CD4-positive, alpha-beta T cell treated with Interleukin-2 at 100 ng/mL for 4 hours (primary cell): ENCODE measurements around the gene MCCC1.
"Not testable (repeated sequence)": the region's sequence is repeated elsewhere in the genome, so short reads cannot be mapped to it uniquely, and the experiment has no call there.

ENCODE experiments used
- DNase-seq: peaks from one replicate; pipeline ENCODE4 v3.0.0-alpha.2; 2020; ENCODE audit warnings: low spot score

MCCC1 gene

DNA sequence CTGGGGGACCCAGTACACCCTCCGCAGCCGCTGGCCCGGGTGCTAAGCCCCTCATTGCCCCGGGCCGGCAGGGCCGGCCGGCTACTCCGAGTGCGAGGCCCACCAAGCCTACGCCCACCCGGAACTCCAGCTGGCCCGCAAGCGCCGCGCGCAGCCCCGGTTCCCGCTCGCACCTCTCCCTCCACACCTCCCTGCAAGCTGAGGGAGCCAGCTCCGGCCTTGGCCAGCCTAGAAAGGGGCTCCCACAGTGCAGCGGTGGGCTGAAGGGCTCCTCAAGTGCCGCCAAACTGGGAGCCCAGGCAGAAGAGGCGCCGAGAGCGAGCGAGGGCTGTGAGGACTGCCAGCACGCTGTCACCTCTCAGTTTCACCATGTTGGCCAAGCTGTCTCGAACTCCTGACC is 4.7 kb upstream of the MCCC1 start:
- DNase-seq: not testable (repeated sequence)

DNA sequence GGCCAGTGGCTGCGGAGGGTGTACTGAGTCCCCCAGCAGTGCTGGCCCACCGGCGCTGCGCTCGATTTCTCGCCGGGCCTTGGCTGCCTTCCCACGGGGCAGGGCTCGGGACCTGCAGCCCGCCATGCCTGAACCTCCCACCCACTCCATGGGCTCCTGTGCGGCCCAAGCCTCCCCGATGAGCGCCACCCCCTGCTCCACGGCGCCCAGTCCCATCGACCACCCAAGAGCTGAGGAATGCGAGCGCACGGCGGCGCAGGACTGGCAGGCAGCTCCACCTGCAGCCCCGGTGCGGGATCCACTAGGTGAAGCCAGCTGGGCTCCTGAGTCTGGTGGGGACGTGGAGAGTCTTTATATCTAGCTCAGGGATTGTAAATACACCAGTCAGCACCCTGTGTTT is 1.7 kb upstream of the MCCC1 start:
- not testable (repeated sequence) for DNase-seq

DNA sequence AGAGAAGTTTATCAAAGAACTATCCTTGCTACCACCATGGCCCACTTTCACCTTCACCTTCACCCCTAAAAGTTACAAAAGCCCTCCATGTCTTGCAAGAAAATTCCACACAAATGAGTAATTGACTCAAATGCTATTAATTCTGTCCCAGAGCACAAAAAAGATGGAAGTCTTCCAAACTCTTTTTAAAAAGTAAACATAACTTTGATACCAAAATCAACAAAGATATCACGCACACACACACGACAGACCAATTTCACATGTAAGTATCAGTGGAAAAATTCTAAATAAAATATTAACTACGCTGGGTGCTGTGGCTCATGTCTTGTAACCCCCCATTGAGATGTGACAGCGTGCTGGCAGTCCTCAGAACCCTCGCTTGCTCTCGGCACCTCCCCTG is 1.1 kb upstream of the MCCC1 start:
- no peak for DNase-seq

DNA sequence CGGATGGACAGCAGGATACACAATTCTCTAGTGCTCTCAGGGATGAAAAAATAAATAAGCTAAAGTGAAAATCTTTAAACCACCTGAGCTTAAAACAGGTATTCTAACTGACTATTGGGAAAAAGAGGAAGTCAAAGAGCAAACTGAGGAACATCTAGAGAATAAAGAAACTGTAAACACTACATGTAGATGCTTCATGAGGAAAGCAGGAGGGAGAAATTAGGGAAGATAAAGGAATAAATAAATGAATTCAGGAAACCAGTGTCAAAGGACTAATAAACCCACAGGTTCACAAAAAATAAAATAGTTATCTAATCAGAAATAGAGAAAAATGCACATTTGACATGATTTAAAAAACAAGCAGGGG is 525 bp upstream of the MCCC1 start:
- no peak for DNase-seq

DNA sequence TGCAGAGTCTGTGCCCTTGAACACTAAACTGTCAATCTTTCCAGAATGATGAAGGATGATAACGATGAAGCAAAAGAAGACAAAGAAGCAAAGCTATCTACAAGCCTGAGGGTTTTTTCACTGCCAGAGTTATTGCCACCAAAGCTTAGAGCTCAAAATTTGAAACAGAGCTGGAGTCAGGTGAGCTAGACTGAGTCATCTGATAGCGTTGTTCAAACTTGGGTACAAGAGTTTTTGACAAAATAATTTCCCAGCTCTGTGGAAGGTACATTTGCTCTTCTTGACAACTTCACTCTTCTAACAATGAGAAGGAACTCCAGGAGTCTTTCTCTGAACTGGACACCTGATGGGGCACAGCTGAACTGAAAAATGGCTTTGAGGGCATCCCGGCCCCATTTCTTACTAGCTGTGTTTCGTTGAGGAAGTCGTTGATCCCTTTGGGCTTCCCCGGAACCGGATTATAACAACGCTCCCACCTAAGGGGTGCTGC is 715 bp downstream of the MCCC1 start:
- peak; percentile 5 for DNase-seq

DNA sequence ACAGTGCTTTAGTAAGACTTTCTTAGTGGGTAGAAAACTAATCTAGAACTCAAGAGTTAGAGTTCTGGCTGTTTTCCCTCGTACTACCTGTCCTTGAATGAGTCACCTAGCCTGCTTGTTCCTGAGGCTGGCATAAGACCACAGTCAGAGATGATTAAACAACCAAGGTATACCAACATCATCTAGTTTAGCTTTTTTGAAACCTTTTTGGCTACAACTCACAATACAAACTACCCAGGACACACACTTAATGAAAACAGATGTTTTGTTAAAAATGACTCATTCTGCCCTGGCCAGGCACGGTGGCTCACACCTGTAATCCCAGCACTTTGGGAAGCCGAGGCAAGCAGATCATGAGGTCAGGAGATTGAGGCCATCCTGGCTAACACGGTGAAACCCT is 4.6 kb downstream of the MCCC1 start:
- DNase-seq: no peak

DNA sequence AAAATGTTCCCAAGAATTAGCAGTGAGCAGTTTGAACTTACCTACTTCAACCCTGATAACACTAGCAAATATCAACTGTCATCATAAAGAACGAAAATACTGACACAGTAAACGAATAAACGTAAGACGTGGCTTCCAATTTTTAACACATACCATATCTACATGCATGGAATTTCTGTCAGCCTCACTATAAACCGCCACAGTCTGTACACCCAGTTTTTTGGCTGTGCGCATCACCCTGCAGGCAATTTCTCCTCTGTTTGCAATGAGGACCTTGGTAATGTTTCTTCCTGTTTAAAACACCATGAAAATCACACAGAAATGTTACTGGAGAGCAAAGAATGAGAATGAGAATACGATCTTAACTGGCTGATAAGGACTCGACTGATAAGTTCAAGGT is 7.0 kb downstream of the MCCC1 start:
- DNase-seq: no peak

DNA sequence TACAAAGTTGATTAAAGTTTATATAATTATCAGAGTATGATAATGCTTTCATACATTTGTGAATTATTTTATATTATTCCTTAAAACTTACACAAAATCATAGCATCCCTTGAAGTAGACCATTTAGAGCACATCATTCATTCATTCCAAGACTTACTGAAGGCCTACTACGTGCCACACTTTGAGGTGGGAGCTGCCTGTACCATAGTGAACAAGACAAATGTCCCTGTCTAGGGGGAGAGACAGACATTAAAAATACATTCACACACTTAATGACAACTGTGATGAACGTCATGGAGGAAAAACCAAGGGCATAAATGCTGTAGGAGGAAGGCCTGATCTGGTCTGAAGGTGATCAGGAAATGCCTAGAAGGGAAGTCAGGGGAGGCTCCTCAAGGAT is 12.1 kb downstream of the MCCC1 start:
- no peak for DNase-seq

DNA sequence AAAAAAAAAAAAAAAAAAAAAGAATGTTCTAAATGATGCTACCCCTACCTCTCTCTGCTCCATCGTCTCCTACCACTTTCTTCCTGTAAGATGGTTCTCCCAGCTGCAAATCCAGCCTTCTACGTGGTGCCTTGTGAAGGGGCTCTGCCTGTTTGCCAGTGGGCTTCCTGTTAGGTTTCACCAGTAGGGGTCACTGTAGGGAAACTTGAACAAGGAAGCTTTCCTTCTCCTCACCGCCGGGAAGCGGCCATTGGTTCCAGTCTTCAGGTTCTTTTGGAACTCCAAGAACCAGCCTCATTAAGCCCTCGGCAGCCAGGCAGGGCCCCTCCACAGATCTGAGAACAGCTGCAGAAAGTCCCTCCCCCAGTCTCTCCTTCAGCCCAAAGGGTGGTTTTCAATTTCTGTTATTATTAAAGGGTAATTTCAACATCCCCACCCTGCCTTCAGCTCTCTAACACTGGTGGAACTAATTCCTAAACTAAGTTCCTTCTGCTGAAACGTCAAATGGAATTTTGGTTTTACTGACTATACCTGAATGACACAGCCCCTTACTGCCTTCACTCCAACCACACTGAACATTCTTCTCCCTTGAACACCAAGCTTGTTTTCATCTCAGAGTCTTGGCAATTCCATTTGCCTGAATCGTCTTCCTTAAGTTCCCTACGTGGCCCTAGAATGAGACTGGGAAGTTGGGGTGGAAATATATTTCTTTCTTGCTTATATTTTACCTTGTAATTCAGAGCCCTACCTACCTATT is 13.5 kb downstream of the MCCC1 start:
- peak; percentile 15 for DNase-seq

DNA sequence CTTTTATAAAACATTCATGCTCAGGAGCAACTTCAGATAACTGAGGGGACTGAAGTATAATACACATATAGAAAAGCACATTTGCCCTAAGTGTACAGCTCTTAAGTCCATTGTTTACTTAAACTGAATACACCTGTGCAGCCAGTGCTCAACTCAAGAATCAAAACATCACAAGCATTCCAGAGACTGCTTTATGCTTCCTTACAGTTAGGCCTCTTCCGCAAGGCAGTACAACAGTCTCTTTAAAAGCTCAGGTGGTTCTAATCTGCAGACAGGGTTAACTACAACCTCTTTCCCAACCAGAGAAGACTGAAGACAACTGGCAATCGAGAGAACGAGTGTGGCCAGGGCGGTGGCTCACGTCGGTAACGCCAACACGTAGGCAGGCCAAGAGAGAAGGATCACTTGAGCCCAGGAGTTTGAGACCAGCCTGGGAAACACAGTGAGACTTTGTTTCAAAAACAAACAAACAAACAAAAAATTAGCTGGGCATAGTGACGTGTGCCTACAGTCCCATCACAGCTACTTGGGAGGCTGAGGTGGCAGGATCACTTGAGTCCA is 16.9 kb downstream of the MCCC1 start:
- no peak for DNase-seq

DNA sequence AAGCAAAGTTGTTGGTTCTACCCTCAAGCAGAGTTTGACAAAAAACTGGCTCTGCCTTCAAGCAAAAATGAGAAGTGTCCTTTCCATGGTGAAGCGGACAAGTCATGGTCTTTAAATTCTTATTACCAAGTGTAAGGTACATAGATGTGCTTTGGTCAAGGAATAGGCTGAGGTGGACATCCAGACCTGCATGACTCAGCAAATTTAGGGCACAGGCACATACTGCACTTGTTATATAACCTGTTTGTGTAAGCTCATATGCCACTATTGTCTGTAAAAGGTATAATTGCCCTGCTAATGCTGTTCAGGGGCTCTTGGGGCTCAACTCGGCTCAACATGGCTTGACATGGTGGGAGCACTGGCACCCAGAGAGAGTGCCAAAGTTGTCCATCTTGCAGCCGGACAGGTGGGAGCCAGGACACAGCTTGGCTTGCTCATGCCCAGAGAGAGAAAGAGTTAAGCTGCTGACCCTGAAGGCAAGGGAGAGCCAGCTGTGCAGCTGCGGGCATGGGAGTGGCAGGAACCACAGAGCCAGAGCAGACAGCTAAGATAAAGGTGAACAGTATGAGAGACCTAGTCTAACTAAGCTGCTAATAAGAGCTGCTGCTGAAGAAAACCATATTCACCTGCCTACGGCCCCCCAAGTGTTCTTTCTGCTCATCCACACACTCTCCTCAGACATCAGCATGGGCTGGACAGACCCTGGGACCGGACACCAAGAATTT is 17.7 kb downstream of the MCCC1 start:
- DNase-seq: no peak

DNA sequence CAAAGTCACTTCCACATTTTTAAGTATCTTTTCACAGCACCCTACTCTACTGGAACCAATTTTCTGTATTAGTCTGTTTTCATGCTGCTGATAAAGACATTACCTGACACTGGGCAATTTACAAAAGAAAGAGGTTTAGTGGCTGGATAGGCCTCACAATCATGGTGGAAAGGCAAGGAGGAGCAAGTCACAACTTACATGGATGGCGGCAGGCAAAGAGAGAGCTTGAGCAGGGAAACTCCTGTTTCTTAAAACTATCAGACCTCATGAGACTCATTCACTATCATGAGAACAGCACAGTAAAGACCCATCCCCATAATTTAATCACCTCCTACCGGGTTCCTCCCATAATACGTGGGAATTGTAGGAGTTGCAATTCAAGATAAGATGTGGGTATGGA is 18.7 kb downstream of the MCCC1 start:
- DNase-seq: no peak

DNA sequence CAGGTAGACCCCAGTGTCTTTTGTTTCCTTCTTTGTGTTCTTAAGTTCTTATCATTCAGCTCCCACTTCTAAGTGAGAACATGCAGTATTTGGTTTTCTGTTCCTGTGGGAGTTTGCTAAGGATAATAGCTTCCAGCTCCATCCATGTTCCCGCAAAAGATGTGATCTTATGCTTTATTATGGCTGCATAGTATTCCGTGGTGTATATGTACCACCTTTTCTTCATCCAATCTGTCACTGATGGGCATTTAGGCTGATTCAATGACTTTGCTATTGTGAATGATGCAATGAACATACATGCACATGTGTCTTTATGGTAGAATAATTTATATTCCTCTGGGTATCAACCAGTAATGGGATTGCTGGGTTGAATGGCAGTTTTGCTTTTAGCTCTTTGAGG is 24.4 kb downstream of the MCCC1 start:
- no peak for DNase-seq

DNA sequence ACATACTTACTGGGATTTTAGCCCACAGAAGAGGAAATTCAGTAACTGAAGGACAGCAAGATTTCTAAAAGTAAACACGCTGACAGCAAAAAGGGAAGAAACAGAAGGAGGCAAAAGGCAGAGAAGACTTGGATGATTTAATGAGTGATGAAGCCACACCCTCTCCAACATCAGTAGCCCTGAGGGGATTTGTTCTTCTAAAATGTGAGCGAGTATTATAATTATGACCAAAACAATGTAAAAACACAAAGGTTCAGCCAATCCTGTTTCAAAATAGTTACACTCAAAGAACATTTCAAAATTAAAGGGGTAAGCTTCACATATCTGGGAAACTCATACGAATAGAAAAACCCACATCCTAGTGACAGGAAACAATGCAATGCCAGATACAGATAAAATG is 25.0 kb downstream of the MCCC1 start:
- no peak for DNase-seq

DNA sequence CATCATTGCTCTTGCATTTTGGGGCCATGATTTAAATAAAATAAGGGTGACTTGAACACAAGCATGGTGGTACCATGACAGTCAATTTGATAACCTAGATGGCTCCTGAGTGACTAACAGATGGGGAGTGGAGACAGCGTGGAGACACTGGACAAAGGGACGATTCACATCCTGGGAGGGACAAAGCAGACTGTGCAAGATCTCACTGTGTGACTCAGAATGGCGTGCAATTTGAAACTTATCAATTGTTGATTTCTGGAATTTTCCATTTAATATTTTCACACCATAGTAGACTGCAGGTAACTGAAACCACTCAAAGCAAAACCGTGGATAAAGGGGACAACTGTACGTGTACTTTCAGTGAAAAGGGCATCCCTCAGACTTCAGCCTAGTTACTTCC is 25.5 kb downstream of the MCCC1 start:
- no peak for DNase-seq

DNA sequence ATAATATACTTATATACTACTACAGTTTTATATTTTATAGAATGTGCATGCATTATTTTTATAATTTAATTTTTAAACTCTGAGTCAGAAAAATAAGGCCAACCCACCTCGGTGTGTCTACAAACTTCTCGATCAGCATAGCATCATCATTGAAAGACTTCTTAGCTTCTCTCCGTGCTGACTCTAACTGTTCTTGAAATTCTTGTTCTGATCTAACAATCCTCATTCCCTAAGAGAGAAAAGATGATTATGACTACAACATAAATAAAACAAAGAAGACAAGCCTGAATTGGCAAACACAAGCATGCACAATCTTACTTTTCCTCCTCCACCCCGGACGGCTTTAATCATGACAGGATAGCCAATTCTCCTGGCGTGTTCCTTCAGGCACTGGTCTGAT is 28.4 kb downstream of the MCCC1 start:
- DNase-seq: no peak

DNA sequence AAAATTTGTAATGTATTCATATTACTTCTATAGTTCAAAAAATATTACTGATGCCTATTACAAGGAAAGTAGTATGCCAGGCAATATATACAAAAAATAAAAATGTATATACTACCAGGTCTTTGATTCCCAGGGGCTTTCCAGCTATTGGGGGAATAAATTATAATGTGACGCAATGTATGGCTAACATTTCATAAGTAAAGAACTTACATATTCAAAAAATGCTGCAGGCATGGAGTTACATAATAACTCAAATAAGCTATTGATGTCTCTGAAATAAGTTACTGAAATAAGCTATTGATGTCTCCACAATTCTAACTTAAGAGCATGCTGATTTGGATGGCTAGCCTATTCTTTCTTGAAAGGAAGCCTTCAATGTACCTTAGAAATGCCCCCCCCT is 30.2 kb downstream of the MCCC1 start:
- no peak for DNase-seq

DNA sequence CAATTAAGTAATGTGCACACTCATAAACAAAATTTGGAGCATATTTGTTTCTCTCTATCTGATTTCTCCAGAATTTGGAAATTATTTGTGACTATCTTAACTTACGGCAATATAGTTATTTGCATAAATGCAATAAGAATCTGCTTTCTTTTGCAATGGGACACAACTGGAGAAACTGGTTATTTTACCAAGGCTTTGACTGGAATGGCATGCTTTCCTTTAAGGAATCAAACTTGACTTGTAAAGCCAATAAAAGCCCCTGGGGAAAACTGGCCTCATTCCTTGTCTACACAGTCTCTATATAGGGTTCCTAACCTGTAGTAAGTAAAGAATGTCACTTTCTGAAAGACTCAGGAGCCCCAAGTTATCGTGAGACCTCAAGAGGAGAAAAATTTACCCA is 32.4 kb downstream of the MCCC1 start:
- DNase-seq: not testable (repeated sequence)

DNA sequence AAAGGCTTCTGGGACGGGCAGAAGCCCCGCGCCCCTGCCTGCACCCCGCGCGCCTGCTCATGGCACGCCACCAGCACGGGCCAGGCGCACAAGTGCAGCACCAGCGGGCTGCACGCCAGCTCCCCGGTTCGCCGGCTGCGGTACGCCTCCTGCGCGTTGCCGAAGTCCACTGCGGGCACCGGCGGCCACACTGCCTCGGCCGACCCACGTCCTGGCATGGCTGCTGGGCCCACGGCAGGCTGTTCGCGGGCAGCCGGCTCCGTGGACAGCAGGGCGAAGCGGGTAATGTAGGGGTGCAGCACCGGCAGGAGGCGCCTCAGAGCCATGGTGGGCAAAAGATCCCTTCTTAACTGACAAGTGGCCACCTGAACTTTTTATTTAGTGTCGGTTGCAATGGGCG is 34.8 kb downstream of the MCCC1 start:
- no peak for DNase-seq

DNA sequence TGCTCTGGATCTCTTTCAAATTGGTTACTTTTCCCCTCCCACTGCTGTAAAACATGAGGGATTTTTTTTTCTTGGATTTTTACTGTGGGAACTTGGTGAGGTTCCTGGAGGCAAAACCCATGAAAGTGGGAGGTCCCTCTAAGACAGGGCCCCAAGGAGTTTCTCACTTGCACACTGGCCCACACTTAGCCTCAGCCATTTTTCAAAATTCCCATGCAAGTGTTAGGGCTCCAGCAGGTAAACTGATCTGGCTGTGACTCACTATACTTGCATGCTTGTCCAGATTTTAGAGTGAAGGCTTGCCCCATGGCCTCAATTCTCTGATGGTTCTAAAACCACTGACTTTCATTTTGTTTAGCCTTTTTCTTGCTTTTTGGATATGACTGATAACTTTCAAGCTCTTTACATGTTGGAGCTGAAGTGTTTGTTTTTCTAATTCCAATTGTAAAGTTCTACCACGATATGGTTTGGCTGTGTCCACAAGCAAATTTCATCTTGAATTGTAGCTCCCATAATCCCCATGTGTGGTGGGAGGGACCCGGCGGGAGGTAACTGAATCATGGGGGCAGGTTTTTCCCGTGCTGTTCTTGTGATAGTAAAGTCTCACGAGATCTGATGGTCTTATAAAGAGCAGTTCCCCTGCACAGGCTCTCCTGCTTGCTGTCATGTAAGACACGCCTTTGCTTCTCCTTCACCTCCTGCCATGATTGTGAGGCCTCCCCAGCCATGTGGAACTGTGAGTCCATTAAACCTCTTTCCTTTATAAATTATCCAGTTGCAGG is 37.7 kb downstream of the MCCC1 start:
- no peak for DNase-seq

DNA sequence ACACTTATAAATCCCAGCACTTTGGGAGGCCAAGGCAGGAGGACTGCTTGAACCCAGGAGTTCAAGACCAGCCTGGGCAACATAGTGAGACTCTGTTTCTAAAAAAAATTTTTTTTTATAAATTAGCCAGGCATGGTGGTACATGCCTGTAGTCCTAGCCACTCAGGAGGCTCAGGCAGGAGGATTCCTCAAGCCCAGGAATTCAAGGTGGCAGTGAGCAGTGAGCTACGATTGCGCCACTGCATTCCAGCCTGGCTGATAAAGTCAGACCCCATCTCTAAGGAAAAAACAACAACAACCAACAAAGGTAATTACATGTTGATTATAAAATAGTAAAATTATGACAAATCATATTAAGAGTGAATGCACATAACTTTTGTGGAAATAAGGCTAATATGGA is 40.9 kb downstream of the MCCC1 start:
- no peak for DNase-seq

DNA sequence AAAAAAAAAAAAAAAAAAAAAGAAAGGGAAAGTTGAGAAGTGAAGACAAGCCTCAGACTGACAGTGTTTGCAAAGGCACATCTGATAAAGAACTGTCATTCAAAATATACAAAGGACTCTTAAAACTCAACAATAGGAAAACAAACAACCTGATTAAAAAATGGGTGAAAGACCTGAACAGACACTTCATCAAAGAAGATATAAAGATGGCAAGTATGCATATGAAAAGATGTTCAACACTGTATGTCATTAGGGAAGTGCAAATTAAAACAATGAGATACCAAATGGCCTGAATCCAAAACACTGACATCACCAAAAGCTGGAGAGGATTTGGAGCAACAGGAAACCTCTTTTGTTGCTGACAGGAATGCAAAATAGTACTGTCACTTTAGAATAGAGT is 48.6 kb downstream of the MCCC1 start:
- DNase-seq: no peak

DNA sequence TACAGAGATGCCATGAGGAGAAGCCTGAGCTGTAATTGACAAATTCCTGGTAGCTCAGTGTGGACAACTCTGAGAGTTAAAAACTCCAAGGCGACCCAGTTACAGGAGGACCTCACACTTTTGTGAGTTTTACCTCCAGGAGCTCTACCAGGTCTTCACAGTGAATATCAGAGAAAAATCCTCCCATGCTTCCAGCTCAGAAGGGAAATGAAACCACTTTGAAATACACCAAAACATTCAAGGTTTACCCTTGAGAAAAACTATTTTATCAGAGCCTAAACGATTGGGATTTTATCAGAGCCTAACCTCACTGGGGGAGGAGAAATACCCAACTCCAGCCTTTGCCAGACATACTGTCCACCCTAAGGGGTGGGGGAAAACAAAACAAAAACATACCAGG is 52.4 kb downstream of the MCCC1 start:
- no peak for DNase-seq
